Gastroesophageal sphincter (tissue), 4 donors: ENCODE measurements around the gene CTBP1. TPM values are rescaled to one million over a fixed set of nuclear protein-coding genes. Genes with fewer than 3 reads are reported as not detected.

ENCODE experiments used
- ATAC-seq: fragments of 150-250 bp; one replicate; pipeline ENCODE4 v1.9.1; 2016; ENCODE audit warnings: mild to moderate bottlenecking, moderate library complexity
- H3K27ac ChIP-seq, 4 donors: fragments of 200-600 bp; sonication (generic) in 3 of 4; 1 replicate in 3 of 4; 2 replicates in 1 of 4; pipeline ENCODE4 v1.5.1; 2016 to 2019
- H3K27me3 ChIP-seq: fragments of 200-600 bp; sonication (generic); one replicate; pipeline ENCODE4 v1.5.1; 2019
- H3K36me3 ChIP-seq, 2 donors: fragments of 200-600 bp; sonication (generic); one replicate each; pipeline ENCODE4 v1.5.1; 2019; ENCODE audit warnings: control low read depth in 1 of 2
- H3K4me1 ChIP-seq, 3 donors: fragments of 200-600 bp; sonication (generic); 1 replicate in 2 of 3; 2 replicates in 1 of 3; pipeline ENCODE4 v1.5.1; 2016 to 2019; ENCODE audit warnings: control low read depth in 2 of 3
- H3K4me3 ChIP-seq, 2 donors: fragments of 200-600 bp; sonication (generic); one replicate each; pipeline ENCODE4 v1.5.1; 2019; ENCODE audit warnings: mild to moderate bottlenecking in 1 of 2, moderate library complexity in 1 of 2
- H3K9me3 ChIP-seq, 3 donors: fragments of 200-600 bp; sonication (generic); one replicate each; pipeline ENCODE4 v1.5.1; 2017 to 2019; ENCODE audit warnings: control low read depth in 2 of 3
- CTCF ChIP-seq, 4 experiments: fragments of 200-600 bp in 2 of 4; fragments of 450-650 bp in 2 of 4; sonication (generic) in 1 of 4; IDR thresholded peaks; one replicate each; pipeline ENCODE4 v1.5.1; 2017 to 2019; ENCODE audit warnings: antibody characterized with exemption in 4 of 4, mild to moderate bottlenecking in 2 of 4, moderate library complexity in 2 of 4
- EP300 ChIP-seq: sonication (generic); formaldehyde crosslinking; IDR thresholded peaks from one replicate; pipeline ENCODE4 v1.6.1; 2017; ENCODE audit warnings: antibody characterized with exemption, mild to moderate bottlenecking
- POLR2A ChIP-seq, 2 donors: fragments of 450-650 bp; IDR thresholded peaks; one replicate each; pipeline ENCODE4 v1.6.1; 2017; ENCODE audit warnings: antibody characterized with exemption in 2 of 2, mild to moderate bottlenecking in 2 of 2, moderate library complexity in 1 of 2
- POLR2AphosphoS5 ChIP-seq: sonication (generic); formaldehyde crosslinking; IDR thresholded peaks from one replicate; pipeline ENCODE4 v1.6.1; 2017; ENCODE audit warnings: antibody characterized with exemption
- WGBS, 2 donors: methylation state at CpG; one replicate each; pipeline ENCODE4 v1.1.5; 2018; ENCODE audit warnings: low coverage in 1 of 2; 5-methylcytosine and 5-hydroxymethylcytosine counted together
- total RNA-seq, 4 donors: library from RNA; depleted of rRNA; stranded (reverse); fragments of >200 nt; gene quantifications; one replicate each; pipeline ENCODE4 v1.1.0, GENCODE V29; 2016

Gene CTBP1
- total RNA-seq, 4 donors from 2014 or later = 126 to 271 (median 164) TPM

- no peak for ATAC-seq
- peaks cover 0 to 52% of the 10 kb centered on the region in 2 donors for H3K36me3 ChIP-seq
- H3K9me3 ChIP-seq = no peaks in the 10 kb centered on the region
- no peak overlapping the region for H3K27ac ChIP-seq
- no peaks in the 10 kb centered on the region for H3K27me3 ChIP-seq
- 85 to 86% methylated on average over 15 to 17 of the region's 18 CpGs for whole genome bisulfite sequencing, 2 donors
- H3K4me3 ChIP-seq = no peak overlapping the region
- peaks cover 0 to 70% (median 26%) of the 10 kb centered on the region in 3 donors for H3K4me1 ChIP-seq
- TF ChIP-seq CTCF (IDR thresholded peaks at IDR 0.05) (no peak), POLR2AphosphoS5 (no peak), POLR2A (IDR thresholded peaks at IDR 0.05) (no peak), EP300 (no peak)
Measured at GRCh38 chr4:1296324-1297022, 47.5 kb upstream of the CTBP1 start.

GRCh38 chr4:1295405-1296055 lies 46.6 kb upstream of the CTBP1 start:
- TF ChIP-seq POLR2AphosphoS5 (no peak), EP300 (no peak), CTCF (IDR thresholded peaks at IDR 0.05) (no peak), POLR2A (IDR thresholded peaks at IDR 0.05) (no peak)
- Histone ChIP-seq H3K4me3 (no peak overlapping the region), H3K27ac (peak overlapping the region in 2 of 4 donors; percentile 37 to 38), H3K27me3 (no peaks in the 10 kb centered on the region), H3K4me1 (peaks cover 0 to 78% (median 34%) of the 10 kb centered on the region in 3 donors), H3K36me3 (peaks cover 0 to 44% of the 10 kb centered on the region in 2 donors), H3K9me3 (no peaks in the 10 kb centered on the region)
- WGBS, 2 donors = 52 to 65% methylated on average over 9 to 17 of the region's 24 CpGs
- ATAC-seq = no peak

- peaks cover 0 to 74% (median 34%) of the 10 kb centered on the region in 3 donors for H3K4me1 ChIP-seq
- H3K27me3 ChIP-seq = no peaks in the 10 kb centered on the region
- H3K9me3 ChIP-seq = no peaks in the 10 kb centered on the region
- H3K36me3 ChIP-seq = peaks cover 0 to 37% of the 10 kb centered on the region in 2 donors
- WGBS, 2 donors = 0 to 48% methylated on average over 1 to 2 of the region's 10 CpGs
- no peak overlapping the region for H3K4me3 ChIP-seq
- no peak for ATAC-seq
- TF ChIP-seq POLR2AphosphoS5 = no peak
- no peak for TF ChIP-seq CTCF (IDR thresholded peaks at IDR 0.05)
- no peak for TF ChIP-seq EP300
- TF ChIP-seq POLR2A (IDR thresholded peaks at IDR 0.05) = no peak
- peak overlapping the region in 2 of 4 donors; percentile 37 to 38 for H3K27ac ChIP-seq
Measured at GRCh38 chr4:1294891-1295290, 46.0 kb upstream of the CTBP1 start.

GRCh38 chr4:1294424-1294823 lies 45.5 kb upstream of the CTBP1 start:
- H3K9me3 ChIP-seq = no peaks in the 10 kb centered on the region
- ATAC-seq = no peak
- peaks cover 0 to 74% (median 34%) of the 10 kb centered on the region in 3 donors for H3K4me1 ChIP-seq
- no CpG with 5 or more reads among the region's 14 CpGs for WGBS, 2 donors
- no peak overlapping the region for H3K27ac ChIP-seq
- no peaks in the 10 kb centered on the region for H3K27me3 ChIP-seq
- TF ChIP-seq EP300 = no peak
- no peak for TF ChIP-seq POLR2A (IDR thresholded peaks at IDR 0.05)
- TF ChIP-seq POLR2AphosphoS5 = no peak
- no peak for TF ChIP-seq CTCF (IDR thresholded peaks at IDR 0.05)
- peaks cover 0 to 32% of the 10 kb centered on the region in 2 donors for H3K36me3 ChIP-seq
- no peak overlapping the region for H3K4me3 ChIP-seq

- no peaks in the 10 kb centered on the region for H3K9me3 ChIP-seq
- TF ChIP-seq POLR2AphosphoS5 (no peak), POLR2A (IDR thresholded peaks at IDR 0.05) (no peak), CTCF (IDR thresholded peaks at IDR 0.05) (no peak), EP300 (no peak)
- H3K4me3 ChIP-seq = no peak overlapping the region
- H3K27ac ChIP-seq = no peak overlapping the region
- peaks cover 0 to 77% (median 34%) of the 10 kb centered on the region in 3 donors for H3K4me1 ChIP-seq
- WGBS, 2 donors = 72% methylated on average over 12 of the region's 15 CpGs; no CpG with 5 or more reads in 1 of the 2 donors
- no peaks in the 10 kb centered on the region for H3K27me3 ChIP-seq
- no peak for ATAC-seq
- H3K36me3 ChIP-seq = peaks cover 0 to 28% of the 10 kb centered on the region in 2 donors
Measured at GRCh38 chr4:1293991-1294390, 45.1 kb upstream of the CTBP1 start.
